Psoas muscle (tissue), 8 donors: Measurements from ENCODE around the gene RAB11FIP2. TPM values are rescaled to one million over a fixed set of nuclear protein-coding genes. Genes with fewer than 3 reads are reported as not detected.

Source experiments
- ATAC-seq, 4 donors: fragments of 200-7000 bp; cut with Tn5 transposase; one replicate each; pipeline ENCODE4 v1.9.1; 2020; ENCODE audit warnings: moderate library complexity in 3 of 4, mild to moderate bottlenecking in 2 of 4
- DNase-seq, 2 donors: peaks; one replicate each; pipeline ENCODE4 v3.0.0-alpha.2; 2020
- H3K27ac ChIP-seq: fragments of 200-600 bp; one replicate; pipeline ENCODE4 v1.8.0; 2022
- H3K27me3 ChIP-seq, 3 donors: fragments of 200-600 bp in 1 of 3; one replicate each; pipeline versions ENCODE4 v1.6.1 to v1.8.0; 2013 to 2022; ENCODE audit warnings: low read length in 2 of 3, mild to moderate bottlenecking in 2 of 3, moderate library complexity in 1 of 3; ENCODE audit not compliant: insufficient read depth in 3 of 3
- H3K36me3 ChIP-seq, 2 donors: fragments of 200-600 bp in 1 of 2; one replicate each; pipeline versions ENCODE4 v1.6.1 to v1.8.0; 2013 to 2022; ENCODE audit warnings: low read depth in 1 of 2, mild to moderate bottlenecking in 1 of 2, moderate library complexity in 1 of 2; ENCODE audit not compliant: insufficient read depth in 1 of 2
- H3K4me1 ChIP-seq: fragments of 200-600 bp; one replicate; pipeline ENCODE4 v1.8.0; 2022
- H3K4me3 ChIP-seq: fragments of 200-600 bp; one replicate; pipeline ENCODE4 v1.8.0; 2022; ENCODE audit warnings: mild to moderate bottlenecking
- H3K9me3 ChIP-seq: fragments of 200-600 bp; one replicate; pipeline ENCODE4 v1.8.0; 2022
- WGBS, 3 donors: extraction: QIAGEN DNeasy Blood & Tissue Kit; methylation state at CpG; one replicate each; pipeline versions ENCODE4 v1.1.6 to v1.1.7; 2013; 5-methylcytosine and 5-hydroxymethylcytosine counted together
- intact Hi-C, 2 donors: fragments of 100-400 bp; cut with DNase I; formaldehyde crosslinking; loops; one replicate each; pipeline versions ENCODE4 v1.11.0 to v1.14.2; 2022
- polyA plus RNA-seq, 3 donors: library from polyadenylated mRNA; stranded (reverse); fragments of 200-250 nt; gene quantifications; one replicate each; pipeline ENCODE4 v1.2.3, GENCODE V29; 2013
- total RNA-seq, 4 donors: library from RNA; stranded (reverse); fragmentation: NEBNext Ultra II Directional in 2 of 4; extraction: Animal tissue kit (Norgen Biotek cat#: 25700) in 2 of 4; gene quantifications; one replicate each; pipeline versions ENCODE4 v1.2.1 to v1.2.4, GENCODE V29; 2021 to 2023
- TF ChIP-seq, protein P1 (sequence below): fragments of 200-600 bp; IDR thresholded peaks from one replicate; pipeline ENCODE4 v1.8.0; 2022; ENCODE audit warnings: antibody characterized with exemption
- donor health status: healthy with polysubstance abuse.
- donor health status: DM: no; HTN: no; CAD: no; lungs with moderate emphysema.
- donor health status: Bipolar disorder and iron deficiency.
- donor health status: healthy.
- donor health status: DM: yes; HTN: yes; CAD: no.
- donor health status: DM: no; HTN: no; CAD: no.
- donor health status: DM: no; HTN: no; CAD: no.
- donor health status: DM: yes; HTN: yes; CAD: no.

The RAB11FIP2 gene
- total and polyA plus RNA-seq, 7 donors: 3.1 to 13.6 (median 10.4) TPM

DNA sequence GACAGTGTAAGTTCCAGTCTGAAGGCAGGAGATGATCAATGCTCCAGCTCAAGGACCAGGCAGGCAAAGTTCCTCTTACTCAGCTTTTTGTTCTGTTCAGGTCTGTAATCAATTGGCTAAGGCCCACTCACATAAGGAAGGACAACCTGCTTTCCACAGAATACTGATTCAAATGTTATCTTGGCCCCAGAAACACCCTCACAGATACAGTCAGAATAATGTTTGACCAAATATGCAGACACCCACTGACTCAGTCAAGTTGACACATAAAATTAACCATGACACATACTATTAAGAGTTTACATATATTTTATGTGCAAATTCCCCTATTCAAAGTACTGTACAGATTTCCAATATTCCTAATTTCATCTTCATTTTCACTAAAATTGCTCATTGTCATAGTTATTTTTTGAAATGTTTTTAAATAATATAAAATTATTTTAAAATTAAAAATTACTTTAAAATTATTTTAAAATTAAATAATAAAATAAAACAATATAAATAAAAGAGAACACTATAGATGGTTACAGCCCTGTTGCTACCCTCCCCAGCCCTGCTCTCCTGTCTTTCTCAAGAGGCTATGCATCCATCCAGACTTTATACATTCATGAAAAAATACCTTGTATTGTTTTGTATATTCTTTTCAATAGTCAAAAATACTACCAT is 59.4 kb downstream of the RAB11FIP2 start:
- H3K27me3 ChIP-seq: no peaks in the 10 kb centered on the region
- TF ChIP-seq, protein P1, sequence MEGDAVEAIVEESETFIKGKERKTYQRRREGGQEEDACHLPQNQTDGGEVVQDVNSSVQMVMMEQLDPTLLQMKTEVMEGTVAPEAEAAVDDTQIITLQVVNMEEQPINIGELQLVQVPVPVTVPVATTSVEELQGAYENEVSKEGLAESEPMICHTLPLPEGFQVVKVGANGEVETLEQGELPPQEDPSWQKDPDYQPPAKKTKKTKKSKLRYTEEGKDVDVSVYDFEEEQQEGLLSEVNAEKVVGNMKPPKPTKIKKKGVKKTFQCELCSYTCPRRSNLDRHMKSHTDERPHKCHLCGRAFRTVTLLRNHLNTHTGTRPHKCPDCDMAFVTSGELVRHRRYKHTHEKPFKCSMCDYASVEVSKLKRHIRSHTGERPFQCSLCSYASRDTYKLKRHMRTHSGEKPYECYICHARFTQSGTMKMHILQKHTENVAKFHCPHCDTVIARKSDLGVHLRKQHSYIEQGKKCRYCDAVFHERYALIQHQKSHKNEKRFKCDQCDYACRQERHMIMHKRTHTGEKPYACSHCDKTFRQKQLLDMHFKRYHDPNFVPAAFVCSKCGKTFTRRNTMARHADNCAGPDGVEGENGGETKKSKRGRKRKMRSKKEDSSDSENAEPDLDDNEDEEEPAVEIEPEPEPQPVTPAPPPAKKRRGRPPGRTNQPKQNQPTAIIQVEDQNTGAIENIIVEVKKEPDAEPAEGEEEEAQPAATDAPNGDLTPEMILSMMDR: no peak
- H3K27ac ChIP-seq: no peak overlapping the region
- no peak overlapping the region for H3K4me3 ChIP-seq
- no peak for ATAC-seq
- no peak for DNase-seq
- no peaks in the 10 kb centered on the region for H3K36me3 ChIP-seq
- intact Hi-C loops: no loop called here
- H3K4me1 ChIP-seq: no peaks in the 10 kb centered on the region
- H3K9me3 ChIP-seq: no peaks in the 10 kb centered on the region

DNA sequence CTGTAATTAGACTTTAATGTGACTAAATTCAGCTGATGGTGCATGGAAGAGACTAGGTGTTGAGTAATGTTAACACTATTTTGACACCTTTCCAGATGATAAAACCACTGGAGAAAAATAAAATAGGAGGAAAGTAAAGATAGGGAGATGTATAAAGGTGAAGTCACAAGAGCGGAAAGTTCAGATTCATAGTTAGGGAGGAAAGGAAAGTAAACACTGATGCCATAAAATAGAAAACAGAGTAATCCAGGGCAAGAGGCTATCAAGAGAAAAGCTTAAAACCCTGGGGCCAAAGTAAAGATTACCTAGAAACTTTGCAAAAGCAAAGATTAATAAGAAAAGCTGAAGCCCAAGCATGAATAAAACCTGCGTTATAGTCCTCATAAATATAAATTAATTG is 62.8 kb downstream of the RAB11FIP2 start:
- intact Hi-C loops: no loop called here
- WGBS, 3 donors: 96 to 98% (median 98%) methylated on average over 2 of the region's 2 CpGs

DNA sequence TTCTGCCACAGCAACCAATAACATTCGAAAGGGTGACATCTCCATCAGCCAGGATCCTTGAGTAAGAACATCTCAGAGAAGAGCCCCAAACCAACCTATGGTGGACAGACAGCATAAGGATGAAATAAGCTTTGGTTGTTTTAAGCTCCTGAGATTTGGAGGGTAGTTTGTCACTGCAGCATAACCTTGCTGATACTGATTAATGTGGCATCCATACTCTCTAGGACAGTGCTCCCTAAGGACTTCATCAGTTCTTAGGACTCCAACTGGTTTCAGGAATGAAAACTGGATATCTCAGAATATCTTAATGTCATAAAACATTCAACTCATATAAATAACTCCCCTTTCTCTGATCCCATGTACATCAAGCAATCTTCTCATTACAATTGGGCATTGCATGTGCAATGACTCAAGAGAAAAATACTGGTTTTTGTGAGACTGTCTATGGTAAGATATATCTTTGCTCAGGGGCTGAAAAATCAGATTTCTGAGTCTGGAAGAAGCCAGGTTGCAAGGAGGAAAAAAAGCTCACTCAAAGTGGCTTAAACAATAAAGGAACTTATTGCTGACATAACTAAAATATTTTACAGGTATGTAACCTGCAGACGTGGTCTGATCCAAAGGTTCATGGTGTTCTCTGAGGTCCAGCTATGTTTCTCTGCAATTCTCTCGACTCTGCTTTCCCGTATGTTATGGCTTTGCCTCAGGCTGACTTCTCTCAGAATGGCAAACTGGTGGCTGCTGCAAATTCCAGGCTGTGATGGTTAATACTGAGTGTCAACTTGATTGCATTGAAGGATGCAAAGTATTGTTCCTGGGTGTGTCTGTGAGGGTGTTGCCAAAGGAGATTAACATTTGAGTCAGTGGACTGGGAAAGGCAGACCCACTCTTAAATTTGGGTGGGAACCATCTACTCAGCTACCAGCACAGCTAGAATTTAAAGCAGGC is 65.7 kb downstream of the RAB11FIP2 start:
- Histone ChIP-seq H3K36me3 (no peaks in the 10 kb centered on the region), H3K27ac (no peak overlapping the region), H3K9me3 (no peaks in the 10 kb centered on the region), H3K4me1 (no peaks in the 10 kb centered on the region), H3K27me3 (no peaks in the 10 kb centered on the region), H3K4me3 (no peak overlapping the region)
- intact Hi-C loops: no loop called here
- DNase-seq (no peak), ATAC-seq (no peak)
- TF ChIP-seq, protein P1: no peak
- WGBS, 3 donors: 88 to 94% (median 89%) methylated on average over 4 of the region's 4 CpGs

More for the DNA sequence above, 62.8 kb downstream of the RAB11FIP2 start:
- Histone ChIP-seq H3K36me3 (no peaks in the 10 kb centered on the region), H3K9me3 (no peaks in the 10 kb centered on the region), H3K27ac (no peak overlapping the region), H3K4me1 (no peaks in the 10 kb centered on the region), H3K27me3 (no peaks in the 10 kb centered on the region), H3K4me3 (no peak overlapping the region)
- ATAC-seq: no peak
- no peak for DNase-seq
- TF ChIP-seq, protein P1: no peak

DNA sequence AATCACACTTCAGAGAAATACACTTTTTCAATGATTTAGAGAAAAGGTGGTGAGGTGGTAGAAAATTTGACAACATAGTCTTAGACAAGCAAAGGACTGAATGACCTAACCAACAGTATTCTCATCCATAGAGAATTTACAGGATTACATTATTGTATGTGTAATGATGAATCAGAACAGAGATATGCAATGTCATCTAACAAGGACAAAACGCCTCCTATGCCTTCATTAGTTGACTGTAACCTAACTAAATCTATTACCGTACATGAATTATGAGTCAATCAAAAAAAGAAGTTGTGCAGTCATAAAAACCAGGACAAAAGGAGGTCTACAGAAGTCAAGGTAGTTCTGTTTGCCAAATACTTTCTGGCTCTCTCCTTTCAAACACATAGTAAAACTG is 66.5 kb downstream of the RAB11FIP2 start:
- ATAC-seq: no peak
- H3K36me3 ChIP-seq: no peaks in the 10 kb centered on the region
- H3K27ac ChIP-seq: no peak overlapping the region
- no peaks in the 10 kb centered on the region for H3K4me1 ChIP-seq
- DNase-seq: no peak
- H3K4me3 ChIP-seq: no peak overlapping the region
- no peaks in the 10 kb centered on the region for H3K9me3 ChIP-seq
- no peaks in the 10 kb centered on the region for H3K27me3 ChIP-seq
- WGBS, 3 donors: 76 to 78% (median 78%) methylated on average over 2 of the region's 2 CpGs
- TF ChIP-seq, protein P1: no peak
- intact Hi-C loops: no loop called here
